Measurements from ENCODE around the gene PLIN3.

GRCh38 chr19:4867534-4868285 lies at the start of gene PLIN3:
- TF ChIP-seq CTCF (IDR thresholded peaks at IDR 0.05) (peak in 1 of 5 experiments; percentile 18), POLR2A (IDR thresholded peaks at IDR 0.05) (peak in 1 of 2 donors; percentile 57)

All from tibial nerve (tissue), 3 donors.